T follicular helper cell (primary cell): ENCODE measurements around the gene TBX21.
"Not testable (repeated sequence)": the region's sequence is repeated elsewhere in the genome, so short reads cannot be mapped to it uniquely, and the experiment has no call there.

ENCODE experiments used
- DNase-seq: peaks from one replicate; pipeline ENCODE4 v3.0.0-alpha.2; 2020; ENCODE audit warnings: low read depth

TBX21 gene

GRCh38 chr17:47733674-47734410 is 806 bp downstream of the TBX21 start:
- no peak for DNase-seq

DNA sequence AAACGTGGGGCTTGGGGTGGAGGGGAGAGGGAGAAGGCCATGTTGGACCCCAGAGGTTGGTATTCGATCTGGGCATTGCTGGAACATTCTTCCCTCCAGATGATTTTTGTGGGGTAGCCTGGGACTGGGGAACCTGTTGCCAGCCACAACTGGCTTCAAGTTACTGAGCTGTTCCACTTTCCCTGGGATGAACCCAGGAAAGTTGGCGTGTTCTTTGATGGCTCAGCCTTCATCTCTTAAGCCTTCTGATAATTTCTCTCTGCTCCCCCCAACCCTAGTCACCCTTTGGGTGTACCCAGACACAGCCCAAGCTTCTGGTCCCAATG is 2.1 kb downstream of the TBX21 start:
- DNase-seq, result no peak

- DNase-seq, result no peak
These were observed 2.5 kb downstream of the TBX21 start for GRCh38 chr17:47735536-47736011.

DNA sequence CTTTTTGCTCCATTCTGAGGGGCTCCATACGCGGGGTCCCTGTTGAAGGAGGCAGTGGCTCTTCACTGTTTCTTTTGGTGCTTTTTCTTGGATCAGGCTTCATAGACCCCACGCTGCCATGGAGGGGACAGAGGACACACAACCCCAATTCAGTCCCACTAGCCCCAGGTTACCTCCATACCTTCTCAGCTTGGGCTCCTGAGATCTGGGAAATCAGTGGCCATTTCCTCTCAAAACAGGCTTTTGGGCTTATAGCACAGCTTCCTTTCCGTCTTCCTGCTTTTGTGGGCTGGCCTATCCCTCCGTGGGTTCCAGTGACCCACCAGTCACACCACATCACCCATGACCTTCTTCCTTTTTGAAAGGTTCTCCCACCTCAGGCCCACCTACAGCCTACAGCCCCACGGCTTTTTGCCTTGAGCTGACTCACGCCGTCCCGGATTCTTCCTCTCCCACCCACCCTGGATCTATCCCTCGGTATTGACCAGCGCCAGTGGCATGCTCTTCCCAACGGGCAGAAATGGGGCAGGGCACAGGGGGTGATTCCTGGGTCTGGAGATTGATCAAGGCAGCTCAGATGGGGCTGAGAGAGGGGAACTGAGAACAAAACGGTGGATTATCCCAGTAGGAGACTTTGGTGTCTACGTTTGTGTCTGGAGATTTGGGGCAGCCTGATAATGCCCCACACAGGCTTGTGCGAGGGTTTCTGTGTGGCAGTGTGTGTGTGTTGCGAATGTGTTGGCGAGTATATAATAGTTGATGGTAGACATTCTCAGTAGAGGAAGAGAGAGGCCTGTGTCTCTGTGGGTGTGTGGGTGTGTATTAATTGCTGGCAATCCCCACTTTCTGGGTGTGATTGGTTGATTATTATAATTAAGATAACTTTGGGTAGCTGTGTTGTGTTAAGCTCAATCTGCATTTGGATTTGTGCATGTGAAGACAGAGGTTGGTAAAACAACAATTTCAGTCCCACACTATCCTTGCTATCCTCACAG is 3.8 kb downstream of the TBX21 start:
- DNase-seq, result no peak

GRCh38 chr17:47738178-47738577 is 5.1 kb downstream of the TBX21 start:
- no peak for DNase-seq

DNA sequence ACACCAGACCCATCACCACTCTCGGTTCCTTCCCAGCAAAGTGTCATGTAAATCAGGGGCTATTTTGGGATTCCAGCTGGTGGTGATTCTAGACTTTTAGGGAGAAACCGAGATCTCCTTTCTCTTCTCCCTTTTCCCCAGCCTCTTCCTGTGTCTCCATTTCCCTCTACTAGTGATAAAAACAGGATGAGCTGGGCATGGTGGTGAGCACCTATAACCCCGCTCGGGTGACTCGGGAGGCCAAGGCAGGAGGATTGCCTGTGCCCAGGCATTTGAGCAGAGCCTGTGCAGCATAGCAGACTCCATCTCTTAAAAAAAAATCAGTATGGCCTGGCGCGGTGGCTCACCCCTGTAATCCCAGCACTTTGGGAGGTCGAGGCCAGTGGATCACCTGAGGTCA is 6.1 kb downstream of the TBX21 start:
- DNase-seq, result no peak

GRCh38 chr17:47739945-47740344 is 6.9 kb downstream of the TBX21 start:
- not testable (repeated sequence) for DNase-seq

DNA sequence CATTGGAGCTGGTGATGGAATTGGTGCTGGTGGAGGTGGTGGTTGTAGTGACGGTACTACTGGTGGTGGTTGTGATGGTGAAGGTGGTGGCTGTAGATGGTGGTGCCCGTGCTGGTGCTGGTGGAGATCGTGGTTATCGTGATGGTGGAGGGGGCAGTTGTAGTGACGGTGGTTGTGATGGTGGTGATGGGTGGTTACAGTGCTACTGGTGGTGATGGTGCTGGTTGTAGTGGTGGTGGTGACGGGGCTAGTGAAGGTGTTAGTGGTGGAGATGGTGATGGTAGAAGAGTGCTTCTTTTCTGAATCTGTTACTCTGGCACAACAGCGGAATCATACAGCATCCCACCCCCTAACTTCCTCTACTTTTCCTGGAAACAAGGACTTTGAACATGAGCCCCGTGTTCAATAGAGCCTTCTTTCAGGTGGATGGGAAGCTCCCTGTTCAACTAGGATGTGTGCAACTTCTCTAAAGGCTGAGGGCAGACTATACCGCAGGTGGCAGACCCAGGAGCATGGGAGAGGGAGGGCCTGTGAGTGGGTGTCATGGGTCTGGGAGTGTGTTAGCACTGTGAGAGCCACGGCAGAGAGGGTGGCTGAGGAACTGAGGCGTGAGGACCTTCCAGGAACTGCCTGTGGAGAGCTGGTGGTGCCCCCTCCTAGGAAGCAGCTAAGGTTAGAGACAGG is 8.2 kb downstream of the TBX21 start:
- DNase-seq, result no peak

DNA sequence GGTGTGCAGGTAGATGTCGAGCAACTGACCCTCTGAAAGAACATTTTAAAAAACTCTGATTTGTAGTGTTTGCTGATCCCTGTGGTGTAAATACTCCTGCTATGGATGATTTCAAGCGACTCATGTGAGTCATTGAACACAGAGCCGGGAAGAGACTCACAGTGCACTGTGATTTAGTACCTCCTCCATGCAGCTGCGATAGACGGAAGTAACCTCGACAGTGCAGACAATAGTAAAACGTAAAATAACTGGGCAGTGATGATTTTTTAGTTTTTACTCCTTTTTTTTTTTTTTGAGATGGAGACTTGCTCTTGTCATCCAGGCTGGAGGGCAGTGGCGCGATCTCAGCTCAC is 8.7 kb downstream of the TBX21 start:
- no peak for DNase-seq

- peak; percentile 28 for DNase-seq
These were observed 9.5 kb downstream of the TBX21 start for GRCh38 chr17:47742319-47743181.

DNA sequence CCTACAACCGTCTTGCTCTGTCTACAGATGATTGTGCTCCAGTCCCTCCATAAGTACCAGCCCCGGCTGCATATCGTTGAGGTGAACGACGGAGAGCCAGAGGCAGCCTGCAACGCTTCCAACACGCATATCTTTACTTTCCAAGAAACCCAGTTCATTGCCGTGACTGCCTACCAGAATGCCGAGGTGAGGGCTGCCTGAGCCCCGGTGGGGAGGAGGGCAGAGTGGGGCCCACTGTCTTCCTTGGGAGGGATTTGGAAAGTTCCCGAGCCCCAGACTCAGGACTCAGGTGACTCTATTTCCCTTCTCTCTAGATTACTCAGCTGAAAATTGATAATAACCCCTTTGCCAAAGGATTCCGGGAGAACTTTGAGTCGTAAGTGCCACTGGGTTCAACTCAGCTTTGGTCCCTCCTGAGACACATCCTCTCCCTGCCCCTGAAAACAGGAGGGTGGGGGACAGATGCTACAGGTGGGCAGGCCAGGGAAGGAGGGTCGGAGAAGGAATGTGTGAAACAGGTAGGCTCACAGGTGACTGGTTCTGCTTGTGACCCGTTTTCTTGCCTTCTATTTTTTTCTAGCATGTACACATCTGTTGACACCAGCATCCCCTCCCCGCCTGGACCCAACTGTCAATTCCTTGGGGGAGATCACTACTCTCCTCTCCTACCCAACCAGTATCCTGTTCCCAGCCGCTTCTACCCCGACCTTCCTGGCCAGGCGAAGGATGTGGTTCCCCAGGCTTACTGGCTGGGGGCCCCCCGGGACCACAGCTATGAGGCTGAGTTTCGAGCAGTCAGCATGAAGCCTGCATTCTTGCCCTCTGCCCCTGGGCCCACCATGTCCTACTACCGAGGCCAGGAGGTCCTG is 11.4 kb downstream of the TBX21 start:
- DNase-seq, result no peak

GRCh38 chr17:47745037-47745380 is 12.0 kb downstream of the TBX21 start:
- no peak for DNase-seq

- no peak for DNase-seq
These were observed 18.4 kb downstream of the TBX21 start for GRCh38 chr17:47751471-47751870.

DNA sequence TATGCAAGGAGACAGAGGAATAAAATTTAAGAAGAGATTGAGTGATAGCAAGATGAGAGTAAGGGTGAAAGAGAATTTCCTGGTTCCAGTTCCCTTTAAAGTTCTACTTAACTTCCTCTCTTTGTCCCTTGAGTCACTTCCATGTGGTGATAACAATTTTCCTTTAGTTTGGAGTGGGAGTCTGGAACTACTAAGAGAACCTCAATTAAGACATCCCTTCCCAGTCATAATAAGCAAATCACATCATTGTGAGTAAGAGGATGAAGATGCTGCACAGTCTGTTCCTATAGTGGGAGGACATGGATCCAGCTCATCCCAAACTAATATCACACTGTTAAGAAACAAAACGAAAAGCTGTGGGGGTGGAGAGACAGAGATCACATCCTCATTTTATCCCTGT is 24.4 kb downstream of the TBX21 start:
- no peak for DNase-seq

- DNase-seq, result no peak
These were observed 27.5 kb downstream of the TBX21 start for GRCh38 chr17:47760409-47761140.

- DNase-seq, result no peak
These were observed 29.7 kb downstream of the TBX21 start for GRCh38 chr17:47762728-47763127.

DNA sequence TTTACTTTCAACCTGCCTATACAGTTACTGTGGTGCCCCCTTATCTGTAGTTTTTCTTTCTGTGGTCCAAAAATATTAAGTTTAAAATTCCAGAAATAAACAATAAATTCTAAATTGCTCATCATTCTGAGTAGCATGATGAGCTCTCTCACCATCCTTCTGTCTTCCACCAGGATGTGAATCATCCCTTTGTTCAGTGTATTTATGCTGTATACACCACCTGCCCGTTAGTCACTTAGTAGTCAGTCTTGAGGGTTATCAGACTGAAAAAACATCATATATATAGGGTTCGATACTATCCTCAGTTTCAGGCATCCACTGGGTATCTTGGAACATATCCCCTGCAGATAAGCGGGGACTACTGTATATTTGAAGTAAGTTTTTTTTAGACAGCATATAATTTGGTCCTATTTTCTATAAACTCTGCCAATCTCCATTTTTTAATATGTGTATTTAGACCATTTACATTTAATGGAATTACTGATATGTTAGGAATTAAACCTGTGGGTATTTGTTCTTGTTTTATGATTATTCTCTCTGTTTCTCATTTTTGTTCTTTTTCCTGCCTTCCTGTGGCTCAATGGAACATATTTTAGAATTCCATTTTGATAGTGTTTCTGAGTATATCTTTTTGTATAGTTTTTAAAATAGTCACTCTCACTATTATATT is 31.0 kb downstream of the TBX21 start:
- no peak for DNase-seq

GRCh38 chr17:47773649-47774048 is 40.6 kb downstream of the TBX21 start:
- not testable (repeated sequence) for DNase-seq

DNA sequence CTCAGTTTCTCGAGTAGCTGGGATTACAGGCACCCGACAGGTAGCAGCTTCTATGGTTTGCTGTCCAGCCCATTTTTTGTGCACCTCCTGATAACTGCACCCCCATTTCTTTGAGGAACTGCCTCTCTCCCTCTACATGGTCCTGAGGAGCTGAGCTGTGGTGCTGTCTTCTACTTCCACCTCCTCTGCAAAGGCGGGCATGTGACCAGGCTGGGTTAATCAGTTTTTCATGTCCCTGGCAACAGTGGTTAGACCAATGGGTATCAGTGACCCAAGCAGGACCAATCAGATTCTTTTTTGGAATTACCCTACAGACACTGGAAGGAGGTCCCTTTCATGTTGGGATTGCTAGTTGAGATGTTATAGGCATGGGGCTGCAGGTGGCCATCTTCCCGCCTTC is 41.3 kb downstream of the TBX21 start:
- DNase-seq, result no peak
